GM18517 (cell line): Measurements from ENCODE around the gene GALNT9.
"Not testable (repeated sequence)": the region's sequence is repeated elsewhere in the genome, so short reads cannot be mapped to it uniquely, and the experiment has no call there.

Source experiments
- ATAC-seq: cut with Tn5 transposase; IDR thresholded peaks from one replicate; pipeline ENCODE4 v1.9.1; 2021; ENCODE audit warnings: mild to moderate bottlenecking, moderate library complexity; ENCODE audit not compliant: unreplicated experiment

GALNT9 gene

GRCh38 chr12:132238488-132238854 is 90.9 kb downstream of the GALNT9 start:
- ATAC-seq, result no peak

DNA sequence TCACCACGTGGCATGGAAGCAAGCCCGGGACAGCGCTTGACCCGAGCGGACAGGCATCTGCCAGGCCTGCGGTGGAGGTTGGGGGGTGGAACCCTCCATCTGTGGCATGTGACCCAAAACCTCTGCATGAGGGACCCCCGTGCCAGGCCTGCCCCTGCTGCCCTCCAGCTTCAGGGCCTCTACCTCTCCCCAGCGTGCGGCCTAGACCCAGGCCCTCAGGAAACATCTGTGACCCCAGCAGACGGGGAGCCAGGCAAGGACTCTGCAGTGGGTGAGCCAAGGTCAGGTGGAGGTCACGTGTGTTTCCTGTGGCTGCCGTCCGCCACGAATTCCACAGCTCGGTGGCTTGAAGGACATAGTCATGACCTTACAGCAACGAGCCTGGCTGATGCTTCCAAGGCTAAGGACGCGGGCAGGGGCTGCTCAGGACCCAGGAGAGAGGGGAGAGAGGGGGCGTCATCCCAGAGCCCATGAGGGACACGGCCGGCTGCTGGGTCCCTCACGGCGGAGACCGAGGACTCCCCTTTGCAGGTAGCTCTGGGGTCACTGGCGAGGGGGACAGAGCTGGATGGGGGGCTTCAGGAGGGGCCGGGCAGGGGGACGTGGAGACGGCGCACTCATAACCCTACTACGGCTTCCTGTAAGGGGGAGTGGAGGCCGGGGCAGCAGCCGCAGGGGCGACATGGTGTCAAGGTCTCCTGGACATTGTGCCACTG is 91.5 kb downstream of the GALNT9 start:
- ATAC-seq, result no peak

GRCh38 chr12:132236930-132237771 is 92.2 kb downstream of the GALNT9 start:
- ATAC-seq, result no peak

GRCh38 chr12:132236129-132236929 is 93.1 kb downstream of the GALNT9 start:
- no peak for ATAC-seq

DNA sequence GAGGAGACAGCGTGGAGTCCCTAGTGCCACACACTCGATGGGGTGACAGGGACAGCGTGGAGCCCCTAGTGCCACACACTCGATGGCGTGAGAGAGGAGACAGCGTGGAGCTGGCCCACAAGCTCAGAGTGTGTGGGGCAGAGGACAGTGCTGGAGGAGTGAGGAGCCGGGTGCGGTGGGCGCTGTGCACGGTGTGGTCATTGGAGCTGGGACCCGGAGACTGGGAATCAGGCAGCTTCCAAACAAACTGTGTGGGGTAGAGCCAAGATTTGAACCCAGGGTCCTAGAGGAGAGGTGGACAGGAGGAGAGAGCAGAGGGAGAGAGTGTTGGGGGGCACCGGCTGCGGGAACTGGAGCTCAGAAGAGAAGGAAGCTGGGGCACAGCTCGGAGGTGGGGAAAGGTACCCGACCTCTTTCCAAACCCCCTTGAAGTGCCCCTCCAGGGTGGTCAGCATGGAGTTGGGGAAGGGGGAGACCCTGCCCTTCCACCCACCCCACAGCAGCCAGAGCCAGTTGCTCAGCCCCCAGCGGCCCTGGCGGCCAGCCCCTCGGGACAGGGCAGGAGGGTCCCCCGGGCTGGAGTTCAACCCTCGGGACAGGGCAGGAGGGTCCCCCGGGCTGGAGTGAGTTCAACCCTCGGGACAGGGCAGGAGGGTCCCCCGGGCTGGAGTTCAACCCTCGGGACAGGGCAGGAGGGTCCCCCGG is 94.1 kb downstream of the GALNT9 start:
- no peak for ATAC-seq

GRCh38 chr12:132230381-132230780 is 99.0 kb downstream of the GALNT9 start:
- no peak for ATAC-seq

- no peak for ATAC-seq
These were observed 99.5 kb downstream of the GALNT9 start for GRCh38 chr12:132229926-132230325.

DNA sequence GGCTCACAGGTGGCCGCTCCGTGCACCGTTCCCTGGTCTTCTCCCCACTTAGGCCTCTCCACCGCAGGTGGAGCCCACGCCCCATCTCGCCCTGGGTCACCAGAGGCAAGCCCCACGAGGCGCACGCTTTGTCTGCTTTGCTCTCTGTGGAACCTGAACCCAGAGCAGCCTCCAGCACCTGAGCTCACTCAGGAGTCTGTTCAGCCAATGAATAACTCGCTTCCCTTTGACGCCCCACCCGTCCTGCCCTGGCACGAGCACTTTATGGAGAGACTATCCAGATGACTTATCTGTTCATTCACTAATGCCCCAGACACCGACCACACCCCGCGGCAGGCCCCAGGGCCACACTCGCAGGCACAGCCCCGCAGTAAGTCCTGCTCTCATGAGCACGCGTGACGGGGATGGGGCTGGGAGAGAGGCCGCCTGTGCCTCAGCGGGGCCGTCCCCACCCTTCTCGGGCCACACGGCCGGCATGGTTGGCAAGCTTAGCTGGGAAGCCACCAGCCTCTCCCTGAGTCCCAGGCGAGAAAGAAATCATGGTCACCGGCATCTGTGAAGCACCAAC is 100.1 kb downstream of the GALNT9 start:
- ATAC-seq, result no peak

DNA sequence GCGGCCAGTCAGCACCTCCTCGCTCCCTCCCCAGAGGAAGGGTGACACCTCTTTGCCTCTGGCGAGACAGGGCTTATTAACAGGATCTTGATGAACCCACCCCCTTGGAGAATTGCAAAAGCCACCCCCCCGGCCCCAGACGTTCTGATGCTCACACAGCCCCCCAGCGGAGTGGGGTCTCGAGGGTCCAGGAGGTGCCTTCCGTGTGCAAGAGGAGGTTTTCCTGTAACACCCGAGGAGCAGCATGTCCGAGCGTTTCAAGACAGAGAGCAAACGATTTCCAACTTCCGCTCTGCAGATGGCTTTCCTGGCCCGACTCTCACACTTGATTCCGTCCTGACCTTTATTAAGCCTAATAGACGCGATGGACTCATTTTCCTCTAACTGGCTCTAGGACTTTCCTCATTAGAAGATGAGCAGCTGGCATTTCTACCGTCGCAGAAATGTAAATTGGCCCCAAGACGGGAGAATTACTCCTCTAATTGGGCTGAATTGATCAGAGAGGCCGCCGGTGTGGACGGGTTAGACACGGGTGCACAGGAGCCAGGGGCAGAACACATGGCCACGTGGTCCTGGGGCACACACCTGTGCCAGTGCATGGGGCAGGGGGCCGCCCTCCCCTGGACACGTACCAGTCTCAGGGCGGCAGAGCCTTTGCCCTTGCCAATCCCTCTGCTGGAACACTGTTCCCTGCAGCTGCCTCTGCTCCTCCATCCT is 100.8 kb downstream of the GALNT9 start:
- ATAC-seq, result no peak

GRCh38 chr12:132227782-132228475 is 101.5 kb downstream of the GALNT9 start:
- ATAC-seq, result no peak

GRCh38 chr12:132227118-132227517 is 102.3 kb downstream of the GALNT9 start:
- no peak for ATAC-seq

GRCh38 chr12:132226604-132227003 is 102.8 kb downstream of the GALNT9 start:
- no peak for ATAC-seq

- no peak for ATAC-seq
These were observed 104.2 kb downstream of the GALNT9 start for GRCh38 chr12:132225214-132225613.

- ATAC-seq, result no peak
These were observed 104.9 kb downstream of the GALNT9 start for GRCh38 chr12:132224484-132224883.

DNA sequence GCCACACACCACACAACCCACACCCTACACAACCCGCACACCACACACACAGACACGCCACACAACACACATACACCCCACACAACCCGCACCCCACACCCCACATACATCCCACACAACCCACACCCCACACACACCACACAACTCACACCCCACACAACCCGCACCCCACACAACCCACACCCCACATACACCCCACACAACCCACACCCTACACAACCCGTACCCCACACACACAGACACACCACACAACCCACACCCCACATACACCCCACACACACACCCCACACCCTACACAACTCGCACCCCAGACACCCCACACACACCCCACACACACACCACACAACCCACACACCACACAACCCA is 106.6 kb downstream of the GALNT9 start:
- ATAC-seq, result no peak

- no peak for ATAC-seq
These were observed 107.1 kb downstream of the GALNT9 start for GRCh38 chr12:132222096-132222807.

DNA sequence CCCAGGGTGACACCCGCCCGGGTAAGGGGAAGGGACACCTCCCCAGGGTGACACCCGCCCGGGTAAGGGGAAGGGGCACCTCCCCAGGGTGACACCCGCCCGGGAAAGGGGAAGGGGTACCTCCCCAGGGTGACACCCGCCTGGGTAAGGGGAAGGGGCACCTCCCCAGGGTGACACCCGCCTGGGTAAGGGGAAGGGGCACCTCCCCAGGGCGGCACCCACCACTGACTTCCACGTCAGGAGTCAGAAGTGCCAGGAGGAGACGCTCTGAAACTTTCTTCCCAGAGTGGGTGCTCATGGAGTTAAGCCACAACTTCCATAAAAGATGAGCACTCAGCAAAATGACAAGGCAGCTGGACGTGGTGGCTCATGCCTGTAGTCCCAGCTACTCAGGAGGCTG is 109.6 kb downstream of the GALNT9 start:
- not testable (repeated sequence) for ATAC-seq

- no peak for ATAC-seq
These were observed 110.1 kb downstream of the GALNT9 start for GRCh38 chr12:132219323-132219722.

GRCh38 chr12:132218915-132219314 is 110.5 kb downstream of the GALNT9 start:
- no peak for ATAC-seq
